Measurements from ENCODE around the gene PTPRA. TPM values are rescaled to one million over a fixed set of nuclear protein-coding genes. Genes with fewer than 3 reads are reported as not detected.

The PTPRA gene
- total RNA-seq, 1 donor from 2014 or later, result 67.0 TPM

DNA sequence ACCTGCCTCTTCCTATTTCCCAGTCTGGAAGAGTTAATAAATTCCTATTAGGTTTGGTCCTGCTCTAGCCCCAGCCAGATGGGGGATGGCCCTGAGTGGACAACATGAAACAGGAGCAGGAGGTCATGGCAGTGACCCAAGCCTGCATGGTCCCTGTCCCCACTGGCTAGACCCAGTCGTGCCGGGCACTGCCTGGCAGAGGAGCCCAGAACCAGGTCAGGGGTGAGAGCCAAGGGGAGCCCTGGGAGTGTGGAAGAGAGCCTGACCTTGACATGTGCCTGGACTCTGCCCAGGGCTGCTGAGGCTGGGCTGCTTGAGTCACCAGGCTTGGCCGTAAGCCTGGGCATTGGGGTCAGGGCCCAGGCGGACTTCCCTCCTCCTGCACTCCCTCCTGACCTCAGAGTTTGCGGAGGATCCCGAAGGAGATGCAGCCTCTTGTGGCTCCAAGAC is 207.7 kb downstream of the PTPRA start:
- H3K36me3 Mint-ChIP-seq, result no peaks in the 10 kb centered on the region
- H3K27ac Mint-ChIP-seq, result no peak overlapping the region
- H3K4me1 Mint-ChIP-seq, result no peaks in the 10 kb centered on the region
- H3K4me3 Mint-ChIP-seq, result no peak overlapping the region
- TF ChIP-seq, protein P1, sequence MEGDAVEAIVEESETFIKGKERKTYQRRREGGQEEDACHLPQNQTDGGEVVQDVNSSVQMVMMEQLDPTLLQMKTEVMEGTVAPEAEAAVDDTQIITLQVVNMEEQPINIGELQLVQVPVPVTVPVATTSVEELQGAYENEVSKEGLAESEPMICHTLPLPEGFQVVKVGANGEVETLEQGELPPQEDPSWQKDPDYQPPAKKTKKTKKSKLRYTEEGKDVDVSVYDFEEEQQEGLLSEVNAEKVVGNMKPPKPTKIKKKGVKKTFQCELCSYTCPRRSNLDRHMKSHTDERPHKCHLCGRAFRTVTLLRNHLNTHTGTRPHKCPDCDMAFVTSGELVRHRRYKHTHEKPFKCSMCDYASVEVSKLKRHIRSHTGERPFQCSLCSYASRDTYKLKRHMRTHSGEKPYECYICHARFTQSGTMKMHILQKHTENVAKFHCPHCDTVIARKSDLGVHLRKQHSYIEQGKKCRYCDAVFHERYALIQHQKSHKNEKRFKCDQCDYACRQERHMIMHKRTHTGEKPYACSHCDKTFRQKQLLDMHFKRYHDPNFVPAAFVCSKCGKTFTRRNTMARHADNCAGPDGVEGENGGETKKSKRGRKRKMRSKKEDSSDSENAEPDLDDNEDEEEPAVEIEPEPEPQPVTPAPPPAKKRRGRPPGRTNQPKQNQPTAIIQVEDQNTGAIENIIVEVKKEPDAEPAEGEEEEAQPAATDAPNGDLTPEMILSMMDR (IDR thresholded peaks at IDR 0.05; ENCODE audit: unreplicated experiment), result no peak
- DNase-seq (ENCODE audit: low spot score in 2 of 2, unreplicated experiment in 2 of 2), result no peak
- no peaks in the 10 kb centered on the region for H3K9me3 Mint-ChIP-seq
- peaks cover 78% of the 10 kb centered on the region for H3K27me3 Mint-ChIP-seq (ENCODE audit: low read depth)

DNA sequence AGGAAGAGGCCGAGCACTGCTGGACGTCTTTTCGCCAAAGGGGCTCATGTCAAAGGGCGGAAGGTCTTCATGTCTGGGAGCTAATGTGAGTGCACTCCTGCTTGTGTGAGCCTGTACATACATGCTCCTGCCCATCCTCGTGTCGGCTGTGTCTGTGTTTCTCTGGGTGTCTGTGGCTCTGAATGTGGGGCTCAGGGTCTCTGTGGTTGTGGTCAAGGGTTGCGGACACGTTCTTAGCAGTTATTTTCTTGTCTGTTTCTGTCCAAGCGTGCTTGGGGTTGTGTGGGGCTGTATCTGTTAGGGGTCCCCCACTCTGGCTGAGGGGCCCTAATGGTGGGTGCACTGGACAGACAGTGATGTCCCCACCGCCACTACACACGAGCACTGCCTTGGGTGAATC is 208.4 kb downstream of the PTPRA start:
- H3K36me3 Mint-ChIP-seq, result no peaks in the 10 kb centered on the region
- TF ChIP-seq, protein P1 (IDR thresholded peaks at IDR 0.05; ENCODE audit: unreplicated experiment), result no peak
- H3K9me3 Mint-ChIP-seq, result no peaks in the 10 kb centered on the region
- H3K27me3 Mint-ChIP-seq (ENCODE audit: low read depth), result peaks cover 78% of the 10 kb centered on the region
- no peaks in the 10 kb centered on the region for H3K4me1 Mint-ChIP-seq
- peak overlapping the region; percentile 49 for H3K4me3 Mint-ChIP-seq
- no peak for DNase-seq (ENCODE audit: low spot score in 2 of 2, unreplicated experiment in 2 of 2)
- H3K27ac Mint-ChIP-seq, result no peak overlapping the region

DNA sequence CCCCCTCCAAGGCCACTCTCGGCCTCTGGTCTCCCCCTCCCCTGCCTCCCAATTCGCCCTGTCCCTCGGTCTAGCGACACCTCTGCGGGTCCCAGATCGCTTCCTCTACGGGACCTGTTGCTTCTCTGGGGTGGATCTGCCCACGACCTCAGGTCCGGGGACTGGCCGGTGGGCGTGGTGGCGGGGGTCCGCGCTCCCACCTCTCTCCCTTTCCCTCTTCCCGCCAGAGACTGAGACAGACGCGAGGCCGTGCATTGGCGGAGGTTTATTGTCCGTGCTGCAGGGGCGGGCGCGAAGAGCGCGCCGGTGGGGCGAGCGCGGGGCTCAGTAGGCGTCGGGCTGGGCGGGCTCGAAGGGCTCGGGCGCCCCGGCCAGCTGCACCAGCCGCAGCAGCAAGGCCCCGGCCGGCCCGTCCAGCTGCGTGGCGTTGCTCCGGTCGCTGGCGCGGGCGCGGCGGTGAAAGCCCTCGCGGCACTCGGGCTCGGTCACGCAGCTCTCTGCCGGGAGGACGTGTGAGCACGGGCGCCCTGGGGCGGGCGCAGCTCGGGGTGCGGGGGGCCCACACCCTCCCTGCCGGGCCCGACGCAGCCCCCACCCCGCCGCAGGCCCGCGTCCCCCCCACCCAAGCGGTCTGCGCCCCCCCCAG is 209.1 kb downstream of the PTPRA start:
- H3K4me3 Mint-ChIP-seq, result peak overlapping the region; percentile 49
- H3K36me3 Mint-ChIP-seq, result no peaks in the 10 kb centered on the region
- H3K4me1 Mint-ChIP-seq, result no peaks in the 10 kb centered on the region
- peaks cover 73% of the 10 kb centered on the region for H3K27me3 Mint-ChIP-seq (ENCODE audit: low read depth)
- DNase-seq (ENCODE audit: low spot score in 2 of 2, unreplicated experiment in 2 of 2), result no peak
- TF ChIP-seq, protein P1 (IDR thresholded peaks at IDR 0.05; ENCODE audit: unreplicated experiment), result no peak
- H3K9me3 Mint-ChIP-seq, result no peaks in the 10 kb centered on the region
- H3K27ac Mint-ChIP-seq, result no peak overlapping the region

DNA sequence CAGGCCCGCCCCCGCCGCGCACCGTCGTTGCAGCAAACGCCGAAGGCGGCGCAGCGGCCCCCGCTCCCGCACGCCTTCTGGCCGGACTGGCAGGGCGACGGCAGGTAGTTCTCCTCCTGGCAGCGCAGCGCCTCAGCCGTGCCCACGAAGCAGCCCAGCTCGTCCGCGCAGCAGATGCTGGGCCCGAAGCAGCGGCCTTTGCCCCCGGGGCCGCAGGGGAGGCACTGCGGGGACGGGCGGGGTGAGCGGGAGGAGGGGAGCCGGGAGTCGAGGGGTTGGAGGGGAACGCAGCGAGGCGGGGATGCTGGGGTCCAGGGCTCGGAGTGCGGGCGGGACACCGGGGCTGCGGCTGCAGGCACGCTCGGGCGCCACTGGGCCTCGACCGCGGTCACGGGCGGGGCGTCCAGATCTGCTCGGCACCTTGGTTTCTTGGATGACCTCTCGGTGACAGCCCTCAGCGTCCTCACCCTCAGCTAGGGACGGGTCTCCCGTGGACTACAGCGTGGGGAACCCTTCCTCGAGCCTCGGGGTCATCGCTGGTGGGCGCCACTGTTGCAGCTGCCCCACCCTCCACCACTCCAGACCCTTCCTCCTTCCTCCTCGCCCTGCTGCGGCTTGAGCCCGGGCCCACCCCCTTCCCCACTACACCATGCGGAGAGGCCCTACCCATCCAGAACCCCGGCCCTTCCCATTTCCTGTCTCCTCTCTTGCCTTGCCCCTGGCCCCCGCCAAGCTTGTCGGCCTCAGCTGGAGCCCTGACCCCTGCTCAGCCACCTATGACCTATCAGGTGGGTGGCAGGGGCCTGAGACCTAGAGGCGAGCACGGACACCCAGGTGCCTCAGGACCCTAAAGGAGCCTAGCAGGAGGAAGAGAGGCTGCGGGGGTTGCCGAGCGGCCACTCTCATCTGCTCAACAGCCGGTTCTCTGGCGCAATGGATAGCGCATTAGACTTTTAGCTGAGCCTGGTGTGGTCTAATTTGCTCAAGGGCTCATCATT is 210.0 kb downstream of the PTPRA start:
- H3K27ac Mint-ChIP-seq, result no peak overlapping the region

DNA sequence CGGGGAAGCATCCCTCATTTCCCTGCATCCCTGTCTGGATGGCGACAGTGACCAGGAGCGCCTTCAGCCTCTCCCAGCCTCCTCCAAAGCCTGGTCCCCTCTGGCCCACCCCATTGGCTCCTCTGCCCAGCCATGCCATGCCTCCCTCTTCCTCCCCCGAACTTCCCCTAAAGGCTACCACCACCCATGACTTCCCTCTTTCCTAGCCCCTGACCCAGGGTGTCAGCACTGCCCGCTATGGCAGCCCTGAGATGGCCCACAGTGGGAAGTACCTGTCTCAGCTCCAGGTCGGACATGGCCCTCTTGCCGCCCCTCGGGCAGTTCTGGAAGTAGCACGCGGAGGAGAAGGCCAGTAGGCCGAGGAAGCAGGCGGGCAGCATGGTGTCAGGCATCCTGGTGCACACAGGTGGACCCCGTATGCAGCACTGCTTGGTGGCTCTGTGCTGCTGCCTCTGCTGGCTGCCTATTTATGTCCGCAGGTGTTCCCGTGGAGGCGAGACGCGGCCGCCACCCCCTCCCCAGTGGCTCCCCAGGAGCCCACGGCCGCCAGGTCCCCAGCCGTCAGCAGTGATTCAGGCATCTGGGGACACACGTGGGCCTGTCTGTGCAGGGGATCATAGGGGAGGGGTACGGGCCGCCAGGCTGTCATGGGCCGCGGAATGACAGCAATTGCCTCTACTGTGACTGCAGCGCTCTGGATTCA is 211.2 kb downstream of the PTPRA start, which contains the start of gene AVP:
Gene AVP, minus strand, starts transcription at position 442 of the 703 bp plus-strand sequence. Its CDS starts 50 bp downstream, at position 392.
- Mint-ChIP-seq H3K27me3 (ENCODE audit: low read depth) (peaks cover 59% of the 10 kb centered on the region), H3K36me3 (no peaks in the 10 kb centered on the region), H3K9me3 (no peaks in the 10 kb centered on the region), H3K4me3 (peak within 1 kb of the TSS; percentile 47), H3K4me1 (no peaks in the 10 kb centered on the region), H3K27ac (no peak within 1 kb of the TSS)
- DNase-seq (ENCODE audit: low spot score in 2 of 2, unreplicated experiment in 2 of 2), result no peak
- TF ChIP-seq, protein P1 (IDR thresholded peaks at IDR 0.05; ENCODE audit: unreplicated experiment), result no peak

More for the DNA sequence above, 210.0 kb downstream of the PTPRA start:
- no peak for DNase-seq (ENCODE audit: low spot score in 2 of 2, unreplicated experiment in 2 of 2)
- no peaks in the 10 kb centered on the region for H3K36me3 Mint-ChIP-seq
- H3K27me3 Mint-ChIP-seq (ENCODE audit: low read depth), result peaks cover 67% of the 10 kb centered on the region
- peak overlapping the region; percentile 47 for H3K4me3 Mint-ChIP-seq
- TF ChIP-seq, protein P1 (IDR thresholded peaks at IDR 0.05; ENCODE audit: unreplicated experiment), result no peak
- no peaks in the 10 kb centered on the region for H3K4me1 Mint-ChIP-seq
- no peaks in the 10 kb centered on the region for H3K9me3 Mint-ChIP-seq

Data from mesothelial cell of epicardium (in vitro differentiated cells).